IPS-15b (cell line): ENCODE data around the gene ABCA2.

Experiments
- H3K27me3 ChIP-seq: one replicate; pipeline ENCODE4 v1.6.1; 2013; ENCODE audit warnings: low read length; ENCODE audit not compliant: control insufficient read depth, insufficient read depth
- H3K36me3 ChIP-seq: one replicate; pipeline ENCODE4 v1.6.1; 2013; ENCODE audit warnings: low read length; ENCODE audit not compliant: control insufficient read depth, insufficient read depth
- H3K4me1 ChIP-seq: one replicate; pipeline ENCODE4 v1.6.1; 2013; ENCODE audit warnings: mild to moderate bottlenecking, low read length; ENCODE audit not compliant: control insufficient read depth, insufficient read depth
- H3K4me3 ChIP-seq: one replicate; pipeline ENCODE4 v1.5.1; 2013; ENCODE audit warnings: low read depth, low read length
- H3K9ac ChIP-seq: one replicate; pipeline ENCODE4 v1.6.1; 2013; ENCODE audit warnings: low read depth, mild to moderate bottlenecking, low read length
- H3K9me3 ChIP-seq: one replicate; pipeline ENCODE4 v1.6.1; 2013; ENCODE audit warnings: mild to moderate bottlenecking, low read length; ENCODE audit not compliant: control insufficient read depth, insufficient read depth

Gene ABCA2

GRCh38 chr9:136973618-136974617, 54.1 kb downstream of the ABCA2 start:
- Histone ChIP-seq H3K27me3 (no peaks in the 10 kb centered on the region), H3K9ac (no peak overlapping the region), H3K36me3 (no peaks in the 10 kb centered on the region), H3K4me1 (no peaks in the 10 kb centered on the region), H3K4me3 (no peak overlapping the region), H3K9me3 (no peaks in the 10 kb centered on the region)

DNA sequence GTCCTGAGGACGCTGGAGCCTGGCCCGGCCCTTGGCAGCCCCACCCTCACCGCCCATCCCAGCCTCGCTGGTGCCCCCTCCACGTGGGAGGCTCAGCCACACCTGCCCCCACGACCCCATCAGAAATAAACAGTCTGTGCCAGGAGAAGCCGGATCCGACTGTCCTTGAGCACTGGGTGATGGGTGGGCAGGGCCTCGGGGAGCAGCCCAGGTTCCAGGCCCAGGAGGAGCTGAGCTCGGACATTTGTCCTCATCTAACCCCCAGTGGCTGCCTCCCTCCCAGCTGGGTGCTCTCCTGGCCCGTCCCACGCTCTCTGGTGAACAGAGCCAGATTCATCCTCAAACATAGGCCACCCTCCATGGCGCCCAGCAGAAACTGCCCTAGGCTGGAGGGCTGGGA, 55.3 kb downstream of the ABCA2 start:
- no peak overlapping the region for H3K9ac ChIP-seq
- H3K36me3 ChIP-seq: no peaks in the 10 kb centered on the region
- no peaks in the 10 kb centered on the region for H3K4me1 ChIP-seq
- H3K4me3 ChIP-seq: no peak overlapping the region
- H3K9me3 ChIP-seq: no peaks in the 10 kb centered on the region
- H3K27me3 ChIP-seq: no peaks in the 10 kb centered on the region

GRCh38 chr9:136972335-136972734, 55.7 kb downstream of the ABCA2 start:
- no peaks in the 10 kb centered on the region for H3K4me1 ChIP-seq
- no peak overlapping the region for H3K4me3 ChIP-seq
- H3K27me3 ChIP-seq: no peaks in the 10 kb centered on the region
- no peak overlapping the region for H3K9ac ChIP-seq
- H3K36me3 ChIP-seq: no peaks in the 10 kb centered on the region
- no peaks in the 10 kb centered on the region for H3K9me3 ChIP-seq

- H3K36me3 ChIP-seq: no peaks in the 10 kb centered on the region
- H3K9me3 ChIP-seq: no peaks in the 10 kb centered on the region
- H3K27me3 ChIP-seq: no peaks in the 10 kb centered on the region
- H3K9ac ChIP-seq: no peak overlapping the region
- H3K4me1 ChIP-seq: no peaks in the 10 kb centered on the region
- no peak overlapping the region for H3K4me3 ChIP-seq
Measured at GRCh38 chr9:136971746-136972145, 56.3 kb downstream of the ABCA2 start.

- Histone ChIP-seq H3K9ac (no peak overlapping the region), H3K27me3 (no peaks in the 10 kb centered on the region)
Measured at GRCh38 chr9:136970361-136970760, 57.7 kb downstream of the ABCA2 start.

GRCh38 chr9:136969774-136970173, 58.3 kb downstream of the ABCA2 start:
- no peaks in the 10 kb centered on the region for H3K36me3 ChIP-seq
- H3K4me3 ChIP-seq: no peak overlapping the region
- no peaks in the 10 kb centered on the region for H3K9me3 ChIP-seq
- no peak overlapping the region for H3K9ac ChIP-seq
- H3K27me3 ChIP-seq: no peaks in the 10 kb centered on the region
- H3K4me1 ChIP-seq: peaks cover 7% of the 10 kb centered on the region

More at GRCh38 chr9:136970361-136970760, 57.7 kb downstream of the ABCA2 start:
- no peaks in the 10 kb centered on the region for H3K9me3 ChIP-seq
- peaks cover 7% of the 10 kb centered on the region for H3K4me1 ChIP-seq
- no peak overlapping the region for H3K4me3 ChIP-seq
- H3K36me3 ChIP-seq: no peaks in the 10 kb centered on the region

DNA sequence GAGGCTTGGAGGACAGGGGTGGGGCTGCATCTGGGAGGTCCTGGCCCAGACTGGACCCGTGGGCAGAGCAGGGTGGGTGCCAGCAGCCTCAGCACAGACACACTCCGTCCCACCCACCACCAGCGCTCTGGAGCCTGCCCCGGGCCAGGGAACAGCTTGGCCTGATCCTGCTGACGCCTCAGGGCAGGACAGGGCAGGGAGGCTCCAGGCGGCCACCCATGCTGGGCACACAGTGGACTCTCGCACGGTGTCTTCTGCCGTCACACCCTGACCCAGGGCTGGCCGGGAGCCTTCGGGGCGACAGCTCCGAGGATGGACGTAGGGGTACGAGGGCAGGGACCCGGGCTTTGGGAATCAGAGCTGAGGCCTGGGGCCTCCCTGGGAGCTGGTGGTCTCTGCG, 58.9 kb downstream of the ABCA2 start:
- Histone ChIP-seq H3K36me3 (no peaks in the 10 kb centered on the region), H3K9ac (no peak overlapping the region), H3K9me3 (no peaks in the 10 kb centered on the region), H3K27me3 (no peaks in the 10 kb centered on the region), H3K4me3 (no peak overlapping the region), H3K4me1 (peaks cover 7% of the 10 kb centered on the region)

GRCh38 chr9:136968333-136969127, 59.5 kb downstream of the ABCA2 start:
- Histone ChIP-seq H3K4me1 (peaks cover 7% of the 10 kb centered on the region), H3K27me3 (no peaks in the 10 kb centered on the region), H3K36me3 (no peaks in the 10 kb centered on the region), H3K4me3 (no peak overlapping the region), H3K9ac (no peak overlapping the region), H3K9me3 (no peaks in the 10 kb centered on the region)

GRCh38 chr9:136965771-136966484, 62.1 kb downstream of the ABCA2 start:
- no peak overlapping the region for H3K4me3 ChIP-seq
- peaks cover 7% of the 10 kb centered on the region for H3K4me1 ChIP-seq
- H3K9ac ChIP-seq: no peak overlapping the region
- H3K36me3 ChIP-seq: no peaks in the 10 kb centered on the region
- no peaks in the 10 kb centered on the region for H3K9me3 ChIP-seq
- H3K27me3 ChIP-seq: no peaks in the 10 kb centered on the region

DNA sequence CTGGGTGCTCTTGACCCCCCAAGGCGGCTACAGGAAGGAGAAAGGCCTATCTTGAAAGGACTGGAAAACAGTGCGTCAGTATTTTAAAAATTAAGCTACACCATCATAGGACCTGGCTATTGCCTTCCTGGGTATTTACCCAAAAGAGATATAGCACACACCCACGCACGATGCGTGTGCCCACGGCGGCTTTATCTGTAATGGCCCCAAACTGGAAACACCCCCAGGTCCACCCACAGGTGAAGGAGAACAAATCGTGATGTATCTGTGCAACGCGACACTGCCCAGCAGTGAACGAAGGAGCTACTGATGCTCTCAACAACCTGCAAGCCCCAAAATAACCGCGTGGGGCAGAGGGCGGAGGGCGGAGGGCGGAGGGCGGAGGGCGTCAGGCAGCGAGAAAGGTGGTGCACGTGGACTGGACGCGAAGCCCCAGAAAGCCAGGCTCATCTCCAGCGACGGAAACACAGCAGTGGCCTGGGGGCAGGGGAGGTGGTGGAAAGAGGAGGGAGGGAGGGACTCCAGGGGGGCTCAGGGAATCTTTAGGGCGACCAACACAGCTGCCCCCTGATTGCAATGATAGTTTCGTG, 63.1 kb downstream of the ABCA2 start:
- Histone ChIP-seq H3K27me3 (no peaks in the 10 kb centered on the region), H3K9ac (no peak overlapping the region)

DNA sequence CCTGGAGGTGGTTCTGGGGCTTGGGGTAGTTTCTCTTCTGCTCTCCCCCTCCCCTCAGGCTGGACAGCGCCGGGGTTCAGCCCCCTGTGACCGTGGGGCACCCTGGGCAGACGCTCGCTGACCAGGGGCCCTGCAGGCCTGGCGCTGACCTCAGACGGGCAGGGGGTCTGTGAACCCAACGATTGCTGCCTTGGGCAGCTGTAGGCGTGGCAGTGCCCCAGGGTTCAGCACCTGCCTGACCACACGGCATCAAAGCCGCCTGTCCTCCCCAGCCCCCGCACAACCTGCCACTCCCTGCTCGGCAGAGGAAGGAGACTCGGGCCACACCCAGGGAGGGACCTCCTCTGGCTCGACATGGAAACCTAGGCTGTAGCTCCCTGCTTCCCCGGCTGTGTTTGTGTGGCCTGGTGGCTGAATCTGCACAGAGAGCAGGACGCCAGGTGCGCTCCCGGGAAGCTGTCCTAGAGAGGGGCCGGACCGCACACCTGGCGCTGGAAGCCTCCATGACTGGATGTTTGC, 63.8 kb downstream of the ABCA2 start:
- H3K4me3 ChIP-seq: no peak overlapping the region
- no peaks in the 10 kb centered on the region for H3K36me3 ChIP-seq
- no peaks in the 10 kb centered on the region for H3K9me3 ChIP-seq
- H3K9ac ChIP-seq: no peak overlapping the region
- H3K27me3 ChIP-seq: no peaks in the 10 kb centered on the region
- H3K4me1 ChIP-seq: peaks cover 7% of the 10 kb centered on the region

More for the DNA sequence above, 63.1 kb downstream of the ABCA2 start:
- Histone ChIP-seq H3K4me3 (no peak overlapping the region), H3K4me1 (peaks cover 7% of the 10 kb centered on the region), H3K9me3 (no peaks in the 10 kb centered on the region), H3K36me3 (no peaks in the 10 kb centered on the region)
